Astrocyte (in vitro differentiated cells and primary cell): ENCODE results near the gene LRRTM3. TPM values are rescaled to one million over a fixed set of nuclear protein-coding genes. Genes with fewer than 3 reads are reported as not detected.

Source experiments
- DNase-seq: peaks from one replicate; pipeline ENCODE4 v3.0.0-alpha.2; 2010; ENCODE audit warnings: low read depth
- FAIRE-seq: peaks from 2 replicates; lab custom pipeline; 2011; peaks lifted over from hg19 to GRCh38; lab: Jason Lieb, UNC
- H2AFZ ChIP-seq: 2 replicates; pipeline ENCODE4 v1.6.0; 2012; ENCODE audit warnings: low read depth, low read length, inconsistent platforms
- H3K27ac ChIP-seq: 2 replicates; pipeline ENCODE4 v1.5.1; 2011; ENCODE audit warnings: low read depth, low read length, inconsistent platforms
- H3K27me3 ChIP-seq: 2 replicates; pipeline ENCODE4 v1.6.0; 2011; ENCODE audit warnings: low read length, inconsistent platforms; ENCODE audit not compliant: insufficient read depth
- H3K36me3 ChIP-seq: 2 replicates; pipeline ENCODE4 v1.5.1; 2011; ENCODE audit warnings: low read length, inconsistent platforms; ENCODE audit not compliant: insufficient read depth
- H3K4me1 ChIP-seq: 2 replicates; pipeline ENCODE4 v1.5.1; 2011; ENCODE audit warnings: low read length, inconsistent platforms; ENCODE audit not compliant: insufficient read depth
- H3K4me2 ChIP-seq: 2 replicates; pipeline ENCODE4 v1.6.0; 2012; ENCODE audit warnings: low read length, inconsistent platforms
- H3K4me3 ChIP-seq: 2 replicates; pipeline ENCODE4 v1.5.1; 2011; ENCODE audit warnings: low read depth, mild to moderate bottlenecking, low read length, inconsistent platforms; ENCODE audit not compliant: insufficient read depth
- H3K79me2 ChIP-seq: 2 replicates; pipeline ENCODE4 v1.6.0; 2012; ENCODE audit warnings: mild to moderate bottlenecking, low read length, inconsistent platforms; ENCODE audit not compliant: insufficient read depth
- H3K9ac ChIP-seq: 2 replicates; pipeline ENCODE4 v1.6.0; 2012; ENCODE audit warnings: mild to moderate bottlenecking, low read length, inconsistent platforms
- H3K9me3 ChIP-seq: 2 replicates; pipeline ENCODE4 v1.5.1; 2012; ENCODE audit warnings: low read depth, mild to moderate bottlenecking, low read length, inconsistent platforms; ENCODE audit not compliant: insufficient read depth
- H4K20me1 ChIP-seq: 2 replicates; pipeline ENCODE4 v1.6.0; 2012; ENCODE audit warnings: low read length, inconsistent platforms; ENCODE audit not compliant: insufficient read depth
- H3K27ac Mint-ChIP-seq: one replicate; pipeline ENCODE4 v1.8.0; 2021; ENCODE audit warnings: mild to moderate bottlenecking, mixed read lengths; ENCODE audit not compliant: unreplicated experiment
- H3K27me3 Mint-ChIP-seq: one replicate; pipeline ENCODE4 v1.8.0; 2021; ENCODE audit warnings: low read depth, mixed read lengths; ENCODE audit not compliant: unreplicated experiment
- H3K36me3 Mint-ChIP-seq: one replicate; pipeline ENCODE4 v1.8.0; 2021; ENCODE audit warnings: low read depth, mixed read lengths; ENCODE audit not compliant: unreplicated experiment
- H3K4me1 Mint-ChIP-seq: one replicate; pipeline ENCODE4 v1.8.0; 2021; ENCODE audit warnings: low read depth, mixed read lengths; ENCODE audit not compliant: unreplicated experiment
- H3K4me3 Mint-ChIP-seq: one replicate; pipeline ENCODE4 v1.8.0; 2021; ENCODE audit warnings: mild to moderate bottlenecking, moderate library complexity, mixed read lengths; ENCODE audit not compliant: unreplicated experiment
- H3K9me3 Mint-ChIP-seq: one replicate; pipeline ENCODE4 v1.8.0; 2021; ENCODE audit warnings: mild to moderate bottlenecking, mixed read lengths; ENCODE audit not compliant: unreplicated experiment
- CTCF ChIP-seq: IDR thresholded peaks from 2 replicates; pipeline ENCODE4 v1.5.1; 2011; ENCODE audit warnings: low read depth, mild to moderate bottlenecking, inconsistent platforms, low read length, moderate library complexity; ENCODE audit not compliant: insufficient read depth
- EZH2 ChIP-seq: IDR thresholded peaks from 2 replicates; pipeline ENCODE4 v1.6.1; 2012; ENCODE audit warnings: mild to moderate bottlenecking, low read length, inconsistent platforms; ENCODE audit not compliant: insufficient read depth
- total RNA-seq: library from RNA; stranded (reverse); gene quantifications from 2 replicates; pipeline ENCODE4 v1.2.1, GENCODE V29; 2021

The LRRTM3 gene
- total RNA-seq, 1 donor from 2014 or later = 0.09 TPM

- H3K27ac Mint-ChIP-seq = no peak overlapping the region
- no peaks in the 10 kb centered on the region for H3K9me3 Mint-ChIP-seq
- H3K4me3 Mint-ChIP-seq = no peak overlapping the region
- FAIRE-seq (no peak), DNase-seq (no peak)
- Histone ChIP-seq H2AFZ (no peak overlapping the region), H3K79me2 (no peaks in the 10 kb centered on the region), H4K20me1 (no peaks in the 10 kb centered on the region), H3K9me3 (no peaks in the 10 kb centered on the region), H3K9ac (no peak overlapping the region), H3K36me3 (no peaks in the 10 kb centered on the region), H3K4me3 (no peak overlapping the region), H3K4me1 (no peaks in the 10 kb centered on the region), H3K4me2 (no peak overlapping the region), H3K27me3 (no peaks in the 10 kb centered on the region), H3K27ac (no peak overlapping the region)
- TF ChIP-seq EZH2 (no peak), CTCF (no peak)
- no peaks in the 10 kb centered on the region for H3K4me1 Mint-ChIP-seq
- peaks cover 2% of the 10 kb centered on the region for H3K27me3 Mint-ChIP-seq
- H3K36me3 Mint-ChIP-seq = no peaks in the 10 kb centered on the region
These were observed 146.8 kb downstream of the LRRTM3 start for GRCh38 chr10:67072654-67073053.

GRCh38 chr10:67075491-67075971 lies 149.7 kb downstream of the LRRTM3 start:
- H3K9me3 Mint-ChIP-seq = no peaks in the 10 kb centered on the region
- no peak for DNase-seq
- Histone ChIP-seq H3K4me2 (no peak overlapping the region), H4K20me1 (no peaks in the 10 kb centered on the region), H3K27ac (no peak overlapping the region), H2AFZ (no peak overlapping the region), H3K9me3 (no peaks in the 10 kb centered on the region), H3K4me3 (no peak overlapping the region), H3K27me3 (no peaks in the 10 kb centered on the region), H3K4me1 (no peaks in the 10 kb centered on the region), H3K79me2 (no peaks in the 10 kb centered on the region), H3K36me3 (no peaks in the 10 kb centered on the region), H3K9ac (no peak overlapping the region)
- no peaks in the 10 kb centered on the region for H3K36me3 Mint-ChIP-seq
- no peak overlapping the region for H3K4me3 Mint-ChIP-seq
- H3K27me3 Mint-ChIP-seq = peaks cover 2% of the 10 kb centered on the region
- no peak for TF ChIP-seq CTCF
- no peak for TF ChIP-seq EZH2
- no peak overlapping the region for H3K27ac Mint-ChIP-seq
- no peaks in the 10 kb centered on the region for H3K4me1 Mint-ChIP-seq
- no peak for FAIRE-seq

- no peak overlapping the region for H3K4me3 ChIP-seq
- H3K9me3 Mint-ChIP-seq = no peaks in the 10 kb centered on the region
These were observed 150.3 kb downstream of the LRRTM3 start for GRCh38 chr10:67076144-67076543.

More at GRCh38 chr10:67076144-67076543, 150.3 kb downstream of the LRRTM3 start:
- no peak overlapping the region for H2AFZ ChIP-seq
- DNase-seq (no peak), FAIRE-seq (no peak)
- H3K79me2 ChIP-seq = no peaks in the 10 kb centered on the region
- H3K9me3 ChIP-seq = no peaks in the 10 kb centered on the region
- Mint-ChIP-seq H3K4me1 (no peaks in the 10 kb centered on the region), H3K27me3 (peaks cover 2% of the 10 kb centered on the region), H3K27ac (no peak overlapping the region), H3K36me3 (no peaks in the 10 kb centered on the region), H3K4me3 (no peak overlapping the region)
- H3K4me2 ChIP-seq = no peak overlapping the region
- H3K4me1 ChIP-seq = no peaks in the 10 kb centered on the region
- H3K27ac ChIP-seq = no peak overlapping the region
- H3K9ac ChIP-seq = no peak overlapping the region
- no peaks in the 10 kb centered on the region for H3K36me3 ChIP-seq
- TF ChIP-seq CTCF = no peak
- TF ChIP-seq EZH2 = no peak
- H3K27me3 ChIP-seq = no peaks in the 10 kb centered on the region
- no peaks in the 10 kb centered on the region for H4K20me1 ChIP-seq
